ENCODE measurements around the gene DLK2. TPM values are rescaled to one million over a fixed set of nuclear protein-coding genes. Genes with fewer than 3 reads are reported as not detected.

DLK2 gene
- total RNA-seq, 1 experiment from 2014 or later: 1.4 TPM

- DNase-seq (no peak), ATAC-seq (no peak)
- Histone ChIP-seq H3K27me3 (ENCODE audit: low read length) (no peaks in the 10 kb centered on the region), H2AFZ (ENCODE audit: low read length) (no peak overlapping the region), H3K4me2 (ENCODE audit: low read length) (no peak overlapping the region), H3K9me2 (replicated peaks; ENCODE audit: low read length) (no peaks in the 10 kb centered on the region), H3K9me3 (ENCODE audit: low read length) (no peaks in the 10 kb centered on the region), H3F3A (ENCODE audit: low read length, unreplicated experiment) (no peaks in the 10 kb centered on the region), H3K4me3 (ENCODE audit: low read length) (no peak overlapping the region), H3K27ac (ENCODE audit: low read length) (no peak overlapping the region), H3K79me2 (ENCODE audit: low read length) (no peaks in the 10 kb centered on the region), H4K20me1 (ENCODE audit: low read length) (no peaks in the 10 kb centered on the region), H3K9ac (ENCODE audit: low read length) (no peak overlapping the region), H3K4me1 (ENCODE audit: insufficient read depth, low read length) (no peaks in the 10 kb centered on the region), H3K36me3 (ENCODE audit: low read depth, low read length) (no peaks in the 10 kb centered on the region)
- no peak for TF ChIP-seq EZH2 (IDR thresholded peaks at IDR 0.05; ENCODE audit: low read length, unreplicated experiment)
- intact Hi-C loops (cut with micrococcal nuclease): no loop called here
- no TSS peak for BruUV-seq (replicated peaks)
- CTCF ChIA-PET: no interaction called here
- POLR2A ChIA-PET (ENCODE audit: unreplicated experiment): no interaction called here
Measured at GRCh38 chr6:43408259-43408658, 47.1 kb downstream of the DLK2 start.

GRCh38 chr6:43407296-43407695 lies 48.1 kb downstream of the DLK2 start:
- Histone ChIP-seq H3K4me2 (ENCODE audit: low read length) (no peak overlapping the region), H4K20me1 (ENCODE audit: low read length) (no peaks in the 10 kb centered on the region), H3K27ac (ENCODE audit: low read length) (no peak overlapping the region), H3K27me3 (ENCODE audit: low read length) (no peaks in the 10 kb centered on the region), H3K36me3 (ENCODE audit: low read depth, low read length) (no peaks in the 10 kb centered on the region), H3K4me3 (ENCODE audit: low read length) (no peak overlapping the region), H3K9me2 (replicated peaks; ENCODE audit: low read length) (no peaks in the 10 kb centered on the region), H3K9me3 (ENCODE audit: low read length) (no peaks in the 10 kb centered on the region), H3K9ac (ENCODE audit: low read length) (no peak overlapping the region), H3F3A (ENCODE audit: low read length, unreplicated experiment) (no peaks in the 10 kb centered on the region), H3K79me2 (ENCODE audit: low read length) (no peaks in the 10 kb centered on the region), H2AFZ (ENCODE audit: low read length) (no peak overlapping the region), H3K4me1 (ENCODE audit: insufficient read depth, low read length) (no peaks in the 10 kb centered on the region)
- intact Hi-C loops (cut with micrococcal nuclease): no loop called here
- ChIA-PET POLR2A (ENCODE audit: unreplicated experiment) (no interaction called here), CTCF (no interaction called here)
- no peak for TF ChIP-seq CTCF (conservative IDR thresholded peaks at IDR 0.05; ENCODE audit: low read depth, low read length)
- no peak for TF ChIP-seq EZH2 (IDR thresholded peaks at IDR 0.05; ENCODE audit: low read length, unreplicated experiment)
- TF ChIP-seq EZH2phosphoT487 (IDR thresholded peaks at IDR 0.05; ENCODE audit: borderline replicate concordance, low read length): no peak
- BruUV-seq (replicated peaks): no TSS peak
- DNase-seq (no peak), ATAC-seq (no peak)

DNA sequence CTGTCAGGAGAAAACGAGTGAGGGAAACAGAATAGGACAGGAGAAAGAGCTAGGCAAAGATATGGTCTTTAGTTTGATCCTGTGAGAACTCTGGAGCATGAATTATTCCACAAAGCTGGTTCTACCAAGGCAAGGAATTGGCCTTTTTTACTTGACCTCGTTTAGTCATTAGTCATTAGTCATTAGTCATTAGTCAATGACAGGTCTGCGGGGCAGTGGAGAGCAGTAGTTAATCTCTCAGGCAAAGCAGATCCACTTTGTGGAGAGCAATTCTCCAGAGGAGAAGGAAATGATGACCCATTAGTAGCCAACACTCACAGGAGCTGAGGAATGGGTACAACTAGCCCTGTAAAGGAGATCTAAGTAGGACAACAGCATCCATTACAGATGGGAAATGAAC lies 50.0 kb downstream of the DLK2 start:
- CTCF ChIA-PET: no interaction called here

More for the DNA sequence above, 50.0 kb downstream of the DLK2 start:
- H3K79me2 ChIP-seq (ENCODE audit: low read length): no peaks in the 10 kb centered on the region
- no peaks in the 10 kb centered on the region for H3K27me3 ChIP-seq (ENCODE audit: low read length)
- no peak overlapping the region for H3K9ac ChIP-seq (ENCODE audit: low read length)
- H4K20me1 ChIP-seq (ENCODE audit: low read length): no peaks in the 10 kb centered on the region
- ATAC-seq (no peak), DNase-seq (peak; percentile 56)
- TF ChIP-seq EZH2phosphoT487 (IDR thresholded peaks at IDR 0.05; ENCODE audit: borderline replicate concordance, low read length) (no peak), EZH2 (IDR thresholded peaks at IDR 0.05; ENCODE audit: low read length, unreplicated experiment) (no peak), CTCF (conservative IDR thresholded peaks at IDR 0.05; ENCODE audit: low read depth, low read length) (no peak)
- H3K9me2 ChIP-seq (replicated peaks; ENCODE audit: low read length): no peaks in the 10 kb centered on the region
- no peaks in the 10 kb centered on the region for H3K4me1 ChIP-seq (ENCODE audit: insufficient read depth, low read length)
- H2AFZ ChIP-seq (ENCODE audit: low read length): no peak overlapping the region
- H3K9me3 ChIP-seq (ENCODE audit: low read length): no peaks in the 10 kb centered on the region
- H3K36me3 ChIP-seq (ENCODE audit: low read depth, low read length): no peaks in the 10 kb centered on the region
- no peak overlapping the region for H3K4me2 ChIP-seq (ENCODE audit: low read length)
- BruUV-seq (replicated peaks): no TSS peak
- no peak overlapping the region for H3K27ac ChIP-seq (ENCODE audit: low read length)
- no peak overlapping the region for H3K4me3 ChIP-seq (ENCODE audit: low read length)
- POLR2A ChIA-PET (ENCODE audit: unreplicated experiment): no interaction called here
- H3F3A ChIP-seq (ENCODE audit: low read length, unreplicated experiment): no peaks in the 10 kb centered on the region
- intact Hi-C loops (cut with micrococcal nuclease): no loop called here

Data from PC-3 (cell line).